Measurements from ENCODE around the gene RUNX3. TPM values are rescaled to one million over a fixed set of nuclear protein-coding genes. Genes with fewer than 3 reads are reported as not detected.

RUNX3 gene
- total RNA-seq, 1 donor = not detected

DNA sequence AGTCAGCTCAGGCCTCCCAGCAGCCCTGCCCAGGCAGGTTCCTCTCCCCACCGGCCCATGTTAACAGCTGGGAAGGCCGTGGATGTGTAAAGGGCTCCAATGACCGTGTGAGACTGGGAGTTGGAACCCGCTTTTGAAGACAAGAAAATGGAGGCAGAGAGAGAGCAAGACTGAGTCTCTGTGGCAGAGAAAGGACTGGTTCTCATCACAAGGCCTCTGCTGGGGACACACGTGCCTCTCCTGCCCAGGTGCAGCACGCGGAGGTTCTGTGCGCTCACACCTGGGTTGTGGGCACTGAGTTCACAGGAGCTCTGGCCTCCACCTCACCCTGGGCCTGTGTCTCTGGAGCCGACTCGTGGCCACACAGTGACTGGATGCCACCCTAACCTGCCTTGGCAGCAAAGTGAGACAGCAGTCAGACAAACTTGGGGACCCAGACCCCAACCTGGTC, 27.0 kb downstream of the RUNX3 start:
- no peak for TF ChIP-seq CTCF (IDR thresholded peaks at IDR 0.05; ENCODE audit: insufficient read depth, low read length)
- H3K4me3 ChIP-seq (ENCODE audit: low read depth, low read length) = no peak overlapping the region
- DNase-seq (ENCODE audit: low read depth) = no peak

- H3K4me3 ChIP-seq (ENCODE audit: low read depth, low read length) = no peak overlapping the region
- TF ChIP-seq CTCF (IDR thresholded peaks at IDR 0.05; ENCODE audit: insufficient read depth, low read length) = no peak
- no peak for DNase-seq (ENCODE audit: low read depth)
Measured at GRCh38 chr1:24902471-24902891, 27.6 kb downstream of the RUNX3 start.

GRCh38 chr1:24901791-24902470, 28.1 kb downstream of the RUNX3 start:
- DNase-seq (ENCODE audit: low read depth) = no peak
- H3K4me3 ChIP-seq (ENCODE audit: low read depth, low read length) = no peak overlapping the region
- TF ChIP-seq CTCF (IDR thresholded peaks at IDR 0.05; ENCODE audit: insufficient read depth, low read length) = no peak

DNA sequence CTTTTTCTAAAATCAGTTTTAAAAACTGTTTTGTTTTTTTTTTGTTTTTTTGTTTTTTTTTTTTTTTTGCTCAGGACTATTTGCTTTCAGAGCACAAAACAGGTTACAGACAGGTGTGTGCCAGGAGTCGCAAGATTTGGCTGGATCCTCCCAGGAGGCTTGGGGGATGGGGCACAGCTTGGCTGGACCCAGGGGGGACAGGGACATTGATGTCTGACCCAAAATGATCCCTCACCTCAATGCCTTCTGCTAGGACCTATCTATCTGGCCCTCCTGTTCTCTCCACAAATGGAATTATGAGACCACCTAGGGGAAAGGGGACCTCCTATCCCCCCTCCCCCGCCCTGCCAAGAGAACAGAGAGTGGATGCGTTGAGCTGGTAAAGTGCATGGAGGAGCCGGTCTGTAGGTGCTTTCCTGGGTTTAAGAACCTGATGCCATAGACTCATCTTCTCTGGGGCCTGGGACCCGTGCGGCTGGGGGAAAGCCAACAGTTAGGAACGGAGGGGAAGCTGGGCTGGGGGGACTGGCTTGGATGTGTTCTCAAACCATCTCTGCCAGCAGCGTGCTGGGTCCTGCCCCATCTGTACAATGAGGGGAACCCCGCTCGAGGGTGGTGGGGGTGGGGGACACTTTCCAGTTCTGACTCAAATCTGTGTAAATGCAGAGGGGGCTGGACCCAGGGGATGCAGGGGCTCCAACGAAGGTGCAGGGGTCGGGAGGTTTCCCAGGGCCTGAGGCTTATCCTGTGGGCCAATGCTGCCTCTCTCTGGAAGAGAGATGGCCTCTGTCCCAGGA, 28.9 kb downstream of the RUNX3 start:
- DNase-seq (ENCODE audit: low read depth) = no peak
- no peak overlapping the region for H3K4me3 ChIP-seq (ENCODE audit: low read depth, low read length)
- no peak for TF ChIP-seq CTCF (IDR thresholded peaks at IDR 0.05; ENCODE audit: insufficient read depth, low read length)

- no peak overlapping the region for H3K4me3 ChIP-seq (ENCODE audit: low read depth, low read length)
- no peak for TF ChIP-seq CTCF (IDR thresholded peaks at IDR 0.05; ENCODE audit: insufficient read depth, low read length)
Measured at GRCh38 chr1:24900486-24900849, 29.6 kb downstream of the RUNX3 start.

DNA sequence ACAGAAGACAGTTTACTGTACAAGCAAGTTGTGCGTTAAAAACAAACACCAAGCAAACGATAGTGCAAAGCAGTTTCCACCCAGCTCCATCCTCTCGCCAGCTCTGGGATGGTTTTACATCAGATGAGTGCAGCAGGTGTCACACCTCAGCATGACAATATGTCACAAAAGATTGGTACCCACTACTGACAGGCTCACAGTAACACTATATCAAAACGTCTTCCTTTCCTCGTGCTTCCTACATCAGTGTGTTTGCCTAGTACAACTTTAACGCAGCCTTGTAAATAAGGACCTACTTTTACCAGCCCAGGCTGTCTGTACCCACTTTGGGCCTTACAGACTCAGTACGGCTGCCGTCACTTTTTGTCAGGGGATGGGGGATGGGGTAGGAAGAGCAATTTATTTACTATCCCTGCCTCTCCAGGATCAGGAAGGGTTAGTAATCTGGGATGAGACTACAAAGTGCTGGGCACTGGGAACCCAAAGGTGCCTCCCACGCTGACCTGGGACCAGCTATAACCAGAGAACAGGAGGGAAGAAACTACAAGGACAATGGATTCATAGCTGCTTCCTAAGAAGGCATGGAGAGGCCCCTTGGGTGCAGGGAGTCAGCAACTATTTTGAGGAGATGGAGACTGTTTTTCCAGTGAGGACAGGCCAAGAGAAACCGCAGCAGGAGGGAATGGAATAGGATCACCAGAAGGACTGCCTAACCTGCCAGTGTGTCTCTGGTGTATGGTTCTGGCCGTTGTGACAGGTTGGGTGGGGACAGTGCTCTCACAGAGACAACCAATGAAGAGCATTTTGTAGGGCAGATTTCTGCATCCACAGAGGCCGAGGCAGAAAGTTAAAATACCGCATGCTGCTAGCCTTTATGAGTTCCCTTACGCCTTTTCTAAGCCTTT, 30.2 kb downstream of the RUNX3 start:
- H3K4me3 ChIP-seq (ENCODE audit: low read depth, low read length) = no peak overlapping the region
- no peak for DNase-seq (ENCODE audit: low read depth)
- TF ChIP-seq CTCF (IDR thresholded peaks at IDR 0.05; ENCODE audit: insufficient read depth, low read length) = no peak

More at GRCh38 chr1:24900486-24900849, 29.6 kb downstream of the RUNX3 start:
- no peak for DNase-seq (ENCODE audit: low read depth)

Data from fibroblast of the aortic adventitia (primary cell).